GM13976 (cell line): ENCODE data around the gene RUVBL2.
A peak's percentile ranks its signal among the peaks of the same experiment; 100 is the strongest.
"Not testable (repeated sequence)": the region's sequence is repeated elsewhere in the genome, so short reads cannot be mapped to it uniquely, and the experiment has no call there.

Source experiments
- DNase-seq: peaks from one replicate; pipeline ENCODE4 v3.0.0; 2012; ENCODE audit warnings: low spot score
- CTCF ChIP-seq: IDR thresholded peaks from 2 replicates; pipeline ENCODE4 v1.5.1; 2012; ENCODE audit warnings: borderline replicate concordance, mild to moderate bottlenecking; ENCODE audit not compliant: insufficient read depth; ENCODE audit errors: extremely low read depth, missing control alignments, control extremely low read depth
- in situ Hi-C: fragments of 300-500 bp; cut with MboI; formaldehyde crosslinking; loops from one replicate; pipeline ENCODE4 v1.12.0; 2022; ENCODE audit warnings: low sequenced_read_pairs, mixed read lengths, inconsistent platforms; ENCODE audit not compliant: unreplicated experiment

The RUVBL2 gene

GRCh38 chr19:49056101-49056901 is 62.6 kb downstream of the RUVBL2 start:
- DNase-seq: peak; percentile 88
- in situ Hi-C loops: no loop called here
- no peak for TF ChIP-seq CTCF

- in situ Hi-C loops: not testable (repeated sequence)
- peak; percentile 29 for DNase-seq
These were observed 63.4 kb downstream of the RUVBL2 start for GRCh38 chr19:49056902-49057596.

GRCh38 chr19:49057636-49058234 is 64.0 kb downstream of the RUVBL2 start, which contains the start of gene CGB7:
Gene CGB7 (minus strand): TSS chr19:49057749. CDS start chr19:49055375, 2,374 bp downstream.
- peak; percentile 61 for DNase-seq
- no peak for TF ChIP-seq CTCF
- in situ Hi-C loops: no loop called here

DNA sequence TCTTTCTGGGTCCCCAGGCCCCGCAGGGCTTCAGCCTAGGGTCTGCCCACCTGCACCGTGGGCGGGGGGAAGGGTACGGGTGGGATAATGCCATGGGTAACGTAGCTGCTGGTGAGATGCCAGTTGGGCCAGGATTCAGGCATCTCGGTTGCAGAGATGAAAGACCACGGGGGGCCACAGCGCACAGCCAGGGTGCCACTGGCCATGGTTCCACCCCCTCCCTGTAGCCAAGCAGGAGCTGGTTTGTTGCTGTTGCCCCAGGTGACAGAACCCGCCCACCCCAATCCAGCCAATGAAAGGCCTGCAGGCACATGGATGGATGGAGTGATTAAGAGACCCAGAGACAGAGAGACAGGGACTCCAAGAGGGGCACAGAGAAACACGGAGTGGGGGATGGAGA is 64.9 kb downstream of the RUVBL2 start:
- TF ChIP-seq CTCF: no peak
- peak; percentile 55 for DNase-seq
- in situ Hi-C loops: no loop called here

- no peak for TF ChIP-seq CTCF
- no peak for DNase-seq
- in situ Hi-C loops: no loop called here
These were observed 65.4 kb downstream of the RUVBL2 start for GRCh38 chr19:49059053-49059452.

- no peak for DNase-seq
- TF ChIP-seq CTCF: no peak
- in situ Hi-C loops: no loop called here
These were observed 67.3 kb downstream of the RUVBL2 start for GRCh38 chr19:49061000-49061399.

GRCh38 chr19:49061445-49061844 is 67.8 kb downstream of the RUVBL2 start:
- in situ Hi-C loops: no loop called here
- DNase-seq: peak; percentile 71
- TF ChIP-seq CTCF: no peak
